PFSK-1 (cell line): ENCODE data around the gene ARHGAP6.

Source experiments
- POLR2AphosphoS5 ChIP-seq: IDR thresholded peaks from 2 replicates; pipeline ENCODE4 v1.6.1; 2012; ENCODE audit warnings: low read depth, mild to moderate bottlenecking, control low read depth, low read length, moderate library complexity
- SIN3A ChIP-seq: IDR thresholded peaks from 2 replicates; pipeline ENCODE4 v1.6.1; 2012; ENCODE audit warnings: mild to moderate bottlenecking, low read length, moderate library complexity, borderline replicate concordance; ENCODE audit not compliant: insufficient read depth
- TAF1 ChIP-seq: IDR thresholded peaks from 2 replicates; pipeline ENCODE4 v1.6.1; 2012; ENCODE audit warnings: low read length, control low read depth, borderline replicate concordance; ENCODE audit not compliant: insufficient read depth
- TF ChIP-seq, protein P1 (sequence below), 2 experiments: IDR thresholded peaks; 2 replicates each; pipeline versions ENCODE4 v1.6.1 to v1.8.0; 2011 to 2012; ENCODE audit warnings: low read depth in 2 of 2, low read length in 2 of 2, control low read depth in 1 of 2, inconsistent platforms in 1 of 2, mild to moderate bottlenecking in 1 of 2, moderate library complexity in 1 of 2; ENCODE audit not compliant: insufficient read depth in 1 of 2

DNA sequence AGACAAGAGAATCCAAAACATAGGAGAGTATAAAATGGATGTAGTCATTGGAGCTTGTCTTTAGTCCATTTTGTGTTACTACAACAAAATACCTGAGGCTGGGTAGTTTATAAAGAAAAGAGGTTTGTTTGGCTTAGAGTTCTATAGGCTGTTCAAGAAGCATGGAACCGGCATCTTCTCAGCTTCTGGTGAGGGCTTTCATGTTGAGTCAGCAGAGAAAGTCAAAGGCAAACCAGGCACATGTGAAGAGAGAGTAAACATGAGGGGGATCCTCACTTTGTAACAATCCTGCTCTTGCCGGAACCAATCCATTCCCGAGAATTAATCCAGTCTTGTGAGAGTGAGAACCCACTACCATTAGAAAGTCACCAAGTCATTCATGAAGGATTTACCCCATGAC is 562.7 kb downstream of the ARHGAP6 start:
- TF ChIP-seq, protein P1, sequence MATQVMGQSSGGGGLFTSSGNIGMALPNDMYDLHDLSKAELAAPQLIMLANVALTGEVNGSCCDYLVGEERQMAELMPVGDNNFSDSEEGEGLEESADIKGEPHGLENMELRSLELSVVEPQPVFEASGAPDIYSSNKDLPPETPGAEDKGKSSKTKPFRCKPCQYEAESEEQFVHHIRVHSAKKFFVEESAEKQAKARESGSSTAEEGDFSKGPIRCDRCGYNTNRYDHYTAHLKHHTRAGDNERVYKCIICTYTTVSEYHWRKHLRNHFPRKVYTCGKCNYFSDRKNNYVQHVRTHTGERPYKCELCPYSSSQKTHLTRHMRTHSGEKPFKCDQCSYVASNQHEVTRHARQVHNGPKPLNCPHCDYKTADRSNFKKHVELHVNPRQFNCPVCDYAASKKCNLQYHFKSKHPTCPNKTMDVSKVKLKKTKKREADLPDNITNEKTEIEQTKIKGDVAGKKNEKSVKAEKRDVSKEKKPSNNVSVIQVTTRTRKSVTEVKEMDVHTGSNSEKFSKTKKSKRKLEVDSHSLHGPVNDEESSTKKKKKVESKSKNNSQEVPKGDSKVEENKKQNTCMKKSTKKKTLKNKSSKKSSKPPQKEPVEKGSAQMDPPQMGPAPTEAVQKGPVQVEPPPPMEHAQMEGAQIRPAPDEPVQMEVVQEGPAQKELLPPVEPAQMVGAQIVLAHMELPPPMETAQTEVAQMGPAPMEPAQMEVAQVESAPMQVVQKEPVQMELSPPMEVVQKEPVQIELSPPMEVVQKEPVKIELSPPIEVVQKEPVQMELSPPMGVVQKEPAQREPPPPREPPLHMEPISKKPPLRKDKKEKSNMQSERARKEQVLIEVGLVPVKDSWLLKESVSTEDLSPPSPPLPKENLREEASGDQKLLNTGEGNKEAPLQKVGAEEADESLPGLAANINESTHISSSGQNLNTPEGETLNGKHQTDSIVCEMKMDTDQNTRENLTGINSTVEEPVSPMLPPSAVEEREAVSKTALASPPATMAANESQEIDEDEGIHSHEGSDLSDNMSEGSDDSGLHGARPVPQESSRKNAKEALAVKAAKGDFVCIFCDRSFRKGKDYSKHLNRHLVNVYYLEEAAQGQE (IDR thresholded peaks at IDR 0.05; ENCODE audit: insufficient read depth in 1 of 2, low read depth in 2 of 2, low read length in 2 of 2): no peak
- TF ChIP-seq POLR2AphosphoS5 (no peak), SIN3A (no peak), TAF1 (no peak)
